ENCODE measurements around the gene SLC25A10. TPM values are rescaled to one million over a fixed set of nuclear protein-coding genes. Genes with fewer than 3 reads are reported as not detected.

SLC25A10 gene
- total and polyA plus RNA-seq, 2 of the 8 experiments (the other 6 are each of a cell fraction or from before 2014, with no cell fraction given), result 22.2 to 43.0 TPM

GRCh38 chr17:81688616-81689015 is 23.5 kb upstream of the SLC25A10 start:
- WGBS, 2 experiments (ENCODE audit: extremely low coverage in 1 of 2, insufficient coverage in 1 of 2, insufficient read length in 1 of 2, insufficient replicate concordance in 2 of 2, low coverage in 1 of 2, low lambda C conversion rate in 2 of 2, missing lambda C conversion rate in 1 of 2), result 85% methylated on average over 14 of the region's 14 CpGs; no CpG with 5 or more reads in 1 of the 2 experiments
- Histone ChIP-seq H3K18ac (ENCODE audit: extremely low read depth, low read length) (no peak overlapping the region), H3K23ac (ENCODE audit: insufficient read length) (no peak overlapping the region), H2BK12ac (ENCODE audit: low read depth, low read length) (no peak overlapping the region), H3K79me1 (ENCODE audit: low read depth, low read length) (peaks cover 8% of the 10 kb centered on the region), H3K23me2 (ENCODE audit: low read depth, low read length) (peaks cover 8% of the 10 kb centered on the region), H3K9me3 (ENCODE audit: insufficient read depth in 2 of 2, low read depth in 1 of 2, low read length in 1 of 2) (no peaks in the 10 kb centered on the region), H2AFZ (ENCODE audit: low read length) (no peak overlapping the region), H4K91ac (replicated peaks; ENCODE audit: insufficient read length, low read length) (no peak overlapping the region), H3K4me3 (ENCODE audit: extremely low read depth in 1 of 4, insufficient read depth in 2 of 4, low read depth in 3 of 4, low read length in 4 of 4) (no peak overlapping the region), H3K4ac (replicated peaks; ENCODE audit: insufficient read length, low read depth, low read length) (no peak overlapping the region), H4K20me1 (replicated peaks in 1 of 2; ENCODE audit: control insufficient read depth in 1 of 2, insufficient read depth in 2 of 2, low read length in 2 of 2) (peaks cover 0 to 29% of the 10 kb centered on the region in 2 experiments), H4K5ac (ENCODE audit: insufficient read length, low read depth, low read length) (no peak overlapping the region), H3K27me3 (replicated peaks in 1 of 4; ENCODE audit: control insufficient read depth in 3 of 4, extremely low read depth in 1 of 4, insufficient read depth in 3 of 4, low read length in 3 of 4) (no peaks in the 10 kb centered on the region), H3K9ac (replicated peaks in 1 of 4; ENCODE audit: extremely low read depth in 1 of 4, low read depth in 3 of 4, low read length in 3 of 4) (no peak overlapping the region), H3K79me2 (ENCODE audit: control insufficient read depth in 1 of 2, insufficient read depth in 2 of 2, low read length in 2 of 2) (peaks cover 0 to 21% of the 10 kb centered on the region in 2 experiments; a peak in 2 of 4 replicates), H3K56ac (replicated peaks; ENCODE audit: insufficient read length, low read depth, low read length) (no peak overlapping the region), H2BK15ac (ENCODE audit: low read length) (no peak overlapping the region), H3K4me1 (replicated peaks in 1 of 4; ENCODE audit: control insufficient read depth in 3 of 4, insufficient read depth in 4 of 4, low read length in 3 of 4) (peaks cover 3 to 7% (median 5%) of the 10 kb centered on the region in 4 experiments; a peak in 5 of 7 replicates), H2BK120ac (replicated peaks; ENCODE audit: low read depth, low read length) (no peak overlapping the region), H2BK5ac (ENCODE audit: low read depth, low read length) (no peak overlapping the region), H4K8ac (ENCODE audit: extremely low read depth, insufficient read depth, low read length) (0 out of 2 replicates have a peak overlapping the region, but pooled peaks have one; percentile 3), H3K36me3 (ENCODE audit: control insufficient read depth in 2 of 4, insufficient read depth in 4 of 4, low read length in 3 of 4) (peaks cover 2 to 46% (median 19%) of the 10 kb centered on the region in 4 experiments; a peak in 6 of 8 replicates), H2AK5ac (ENCODE audit: low read depth, low read length) (no peak overlapping the region), H3K4me2 (ENCODE audit: insufficient read depth in 1 of 2, low read depth in 2 of 2, low read length in 2 of 2) (no peak overlapping the region), H2BK20ac (ENCODE audit: low read length) (no peak overlapping the region), H3K14ac (ENCODE audit: insufficient read length) (no peak overlapping the region), H3K27ac (ENCODE audit: low read depth, low read length) (no peak overlapping the region)
- DNase-seq (ENCODE audit: low read depth in 1 of 2, low spot score in 2 of 2) (no peak), FAIRE-seq (no peak)
- POLR2A ChIA-PET (ENCODE audit: partially characterized antibody), result interaction anchor here (1.1 to 28.4 kb wide), 2 partner anchors 16 to 21 kb away, joined by 3 to 436 read pairs; partner anchors contain the start of genes MRPL12 and SLC25A10
- CTCF ChIA-PET (ENCODE audit: partially characterized antibody), result interaction anchor here (0.9 kb wide), 1 partner anchor 21 kb away, joined by 3 read pairs; no protein-coding TSS in a partner anchor
- no peak for TF ChIP-seq FOSL1 (IDR thresholded peaks at IDR 0.05; ENCODE audit: insufficient read depth, low read depth, low read length)
- no peak for TF ChIP-seq CBX8 (IDR thresholded peaks at IDR 0.05; ENCODE audit: borderline replicate concordance, low read depth, low read length)
- TF ChIP-seq CTCF (IDR thresholded peaks at IDR 0.05; ENCODE audit: control extremely low read depth in 1 of 3, insufficient read depth in 1 of 3, low read depth in 1 of 3, low read length in 3 of 3), result no peak
- no peak for TF ChIP-seq SP1 (IDR thresholded peaks at IDR 0.05; ENCODE audit: low read depth, low read length)
- no peak for TF ChIP-seq EP300 (IDR thresholded peaks at IDR 0.05; ENCODE audit: borderline replicate concordance in 1 of 2, low read depth in 2 of 2, low read length in 2 of 2)
- no peak for TF ChIP-seq POU5F1 (IDR thresholded peaks at IDR 0.05; ENCODE audit: low read depth, low read length)
- TF ChIP-seq SP2 (IDR thresholded peaks at IDR 0.05; ENCODE audit: low read length), result no peak
- TF ChIP-seq USF2 (IDR thresholded peaks at IDR 0.05; ENCODE audit: low read length), result no peak
- TF ChIP-seq JUND (IDR thresholded peaks at IDR 0.05; ENCODE audit: low read length), result no peak
- TF ChIP-seq ASH2L (IDR thresholded peaks at IDR 0.05; ENCODE audit: low read length), result no peak

Measured in H1 (cell line).